Suppressor macrophage treated with lipopolysaccharide for 1 hour (primary cell): ENCODE results near the gene ZNF8.
"Not testable (repeated sequence)": the region's sequence is repeated elsewhere in the genome, so short reads cannot be mapped to it uniquely, and the experiment has no call there.

Source experiments
- DNase-seq, 3 donors: peaks; one replicate each; pipeline ENCODE4 v3.0.0-alpha.2; 2020 to 2022

Gene ZNF8

DNA sequence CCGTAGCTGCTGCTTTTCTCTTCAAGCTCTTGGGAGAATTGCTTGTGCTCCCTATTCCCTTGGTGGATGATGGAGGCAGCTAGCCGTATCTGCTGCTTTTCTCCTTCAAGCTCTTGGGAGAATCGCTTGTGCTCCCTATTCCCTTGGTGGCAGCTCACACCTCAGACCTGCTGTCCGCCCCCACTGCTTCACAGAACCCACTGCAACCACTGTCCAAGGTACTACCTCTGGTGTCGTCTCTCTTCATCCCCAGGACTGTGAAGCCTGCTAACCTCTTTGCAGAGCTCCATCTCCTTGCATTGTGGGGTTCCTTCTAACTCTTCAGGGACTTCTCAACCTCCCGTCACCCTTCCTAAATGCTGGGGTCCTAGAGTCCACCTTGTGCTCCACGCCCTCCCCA, 21.9 kb downstream of the ZNF8 start:
- no peak for DNase-seq

DNA sequence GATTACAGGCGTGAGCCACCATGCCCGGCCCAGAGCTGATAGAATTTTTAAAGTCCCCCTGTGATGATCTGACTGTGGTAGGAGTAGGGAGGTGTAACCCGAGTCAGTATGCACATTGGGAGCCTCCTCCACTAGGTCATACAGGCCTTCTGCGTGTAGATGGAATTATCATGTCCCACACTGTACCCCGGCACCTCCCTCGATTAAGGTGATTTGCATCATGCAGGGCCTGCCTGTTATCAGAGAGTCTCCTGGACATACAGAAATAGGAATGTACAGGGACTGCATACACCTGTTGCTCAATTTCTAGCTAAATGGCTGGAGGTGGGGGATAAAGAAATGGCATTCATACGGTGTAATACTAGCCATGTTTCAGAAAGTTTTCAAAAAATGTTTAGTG, 25.5 kb downstream of the ZNF8 start:
- DNase-seq: no peak

DNA sequence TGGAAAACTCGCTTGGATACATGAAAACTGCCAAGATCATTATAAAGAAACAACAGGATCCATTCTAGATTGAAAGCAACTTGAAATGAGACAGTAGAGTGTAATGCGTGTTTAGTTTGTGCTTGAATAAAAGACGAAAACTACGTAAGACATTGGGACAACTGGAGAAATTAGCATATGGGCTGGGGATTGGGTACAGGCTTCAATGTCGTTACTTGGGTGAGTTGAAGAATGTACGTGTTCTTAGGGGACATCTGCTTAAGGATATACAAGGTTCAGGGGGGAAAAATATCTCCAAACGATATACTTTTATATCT, 26.0 kb downstream of the ZNF8 start:
- DNase-seq: no peak

DNA sequence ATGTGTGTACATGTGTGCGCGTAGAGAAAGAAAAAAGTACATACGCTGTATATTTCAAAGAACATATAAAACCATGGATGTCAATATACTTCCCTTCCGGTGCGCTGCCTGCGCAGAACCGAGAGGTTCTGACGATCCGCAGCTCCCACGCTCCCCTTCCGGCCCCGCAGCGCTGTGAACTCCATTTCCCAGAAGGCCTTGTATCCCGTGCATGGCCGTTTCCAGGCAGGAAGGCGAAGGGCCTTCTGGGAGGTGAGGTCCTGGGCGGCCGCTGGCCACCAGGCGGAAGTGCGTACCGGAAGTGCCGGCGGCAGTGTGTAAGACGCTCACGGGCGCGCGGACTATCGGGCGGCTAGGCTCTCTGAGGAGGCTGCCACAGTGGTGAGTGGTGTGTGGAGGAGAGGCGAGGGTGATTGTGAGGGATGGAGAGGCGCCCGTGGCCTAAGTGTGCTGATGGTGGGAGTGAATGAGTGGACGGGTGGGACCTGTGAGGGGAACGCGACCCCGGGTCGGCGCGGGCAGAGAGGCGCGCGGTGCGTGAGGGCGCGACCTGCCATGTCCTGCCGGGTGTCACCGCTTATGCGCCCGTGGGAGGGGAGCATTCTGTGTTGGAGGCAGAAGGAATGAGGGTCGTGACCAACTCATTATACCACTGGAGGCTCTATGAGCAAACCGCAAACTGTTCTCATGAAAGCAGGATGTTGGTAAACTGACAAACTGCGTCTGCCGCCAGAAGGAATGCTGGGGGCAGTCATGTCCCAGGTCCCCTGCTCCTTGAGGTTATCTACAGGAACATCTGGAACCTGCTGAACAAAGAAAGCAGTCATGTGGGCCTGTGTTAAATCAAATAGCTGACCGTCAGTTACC, 26.5 kb downstream of the ZNF8 start, which contains the start of gene ERVK3-1:
TSS of gene ERVK3-1 (plus strand) at position 313 of the 867 bp plus-strand sequence. CDS start 6,792 bp downstream, outside the sequence.
- DNase-seq: peak; percentile 98 to 99 (median 99)

DNA sequence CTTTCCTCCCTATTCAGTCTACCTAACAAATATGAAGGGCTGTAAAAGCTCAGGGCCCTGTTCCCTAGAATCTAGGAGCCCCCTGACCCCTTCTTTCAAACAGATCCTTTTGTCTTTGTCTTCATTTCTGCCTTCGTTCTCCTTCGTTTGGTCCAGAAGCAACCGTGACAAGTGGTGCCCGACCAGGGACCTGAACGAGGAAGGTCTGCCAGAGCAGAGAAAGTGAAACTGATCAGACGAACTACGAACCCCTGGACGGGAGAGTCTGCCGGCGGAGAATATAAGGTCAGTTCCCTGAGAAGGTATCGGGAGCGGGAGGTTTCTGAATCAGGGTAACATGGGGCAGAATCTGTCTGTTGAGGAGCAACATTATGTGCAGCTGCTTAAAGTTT, 27.2 kb downstream of the ZNF8 start:
- peak in 1 of 3 donors; percentile 31 for DNase-seq

DNA sequence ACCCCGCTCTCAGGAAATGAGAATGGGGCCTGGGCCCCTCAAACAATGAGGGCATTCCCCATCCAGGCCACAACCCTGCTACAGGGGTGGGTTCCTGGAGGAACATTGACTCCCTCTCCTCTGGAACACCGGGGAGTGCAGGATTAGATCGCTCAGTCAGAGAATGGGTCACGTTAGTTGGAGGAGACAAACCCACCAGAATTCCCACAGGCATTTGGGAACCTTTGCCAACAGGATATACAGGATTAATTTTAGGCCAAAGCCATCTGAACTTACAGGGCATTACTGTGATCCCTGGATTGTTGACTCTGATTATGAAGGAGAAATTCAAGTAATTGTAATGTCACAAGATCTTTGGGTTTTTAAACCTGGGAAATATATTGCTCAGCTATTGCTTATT, 29.0 kb downstream of the ZNF8 start:
- no peak for DNase-seq

DNA sequence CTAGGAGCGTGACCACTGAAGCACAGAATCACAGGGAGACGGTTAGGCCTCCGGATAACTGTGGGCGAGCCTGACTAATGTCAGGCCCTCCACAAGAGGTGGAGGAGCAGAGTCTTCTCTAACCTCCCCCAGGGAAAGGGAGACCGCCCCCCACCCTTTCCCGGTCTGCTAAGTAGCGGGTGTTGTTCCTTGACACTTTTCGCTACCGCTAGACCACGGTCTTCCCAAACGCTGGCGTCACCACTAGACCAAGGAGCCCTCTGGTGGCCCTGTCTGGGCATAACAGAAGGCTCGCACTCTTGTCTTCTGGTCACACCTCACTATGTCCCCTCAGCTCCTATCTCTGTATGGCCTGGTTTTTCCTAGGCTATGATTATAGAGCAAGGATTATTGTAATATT, 31.9 kb downstream of the ZNF8 start:
- not testable (repeated sequence) for DNase-seq

DNA sequence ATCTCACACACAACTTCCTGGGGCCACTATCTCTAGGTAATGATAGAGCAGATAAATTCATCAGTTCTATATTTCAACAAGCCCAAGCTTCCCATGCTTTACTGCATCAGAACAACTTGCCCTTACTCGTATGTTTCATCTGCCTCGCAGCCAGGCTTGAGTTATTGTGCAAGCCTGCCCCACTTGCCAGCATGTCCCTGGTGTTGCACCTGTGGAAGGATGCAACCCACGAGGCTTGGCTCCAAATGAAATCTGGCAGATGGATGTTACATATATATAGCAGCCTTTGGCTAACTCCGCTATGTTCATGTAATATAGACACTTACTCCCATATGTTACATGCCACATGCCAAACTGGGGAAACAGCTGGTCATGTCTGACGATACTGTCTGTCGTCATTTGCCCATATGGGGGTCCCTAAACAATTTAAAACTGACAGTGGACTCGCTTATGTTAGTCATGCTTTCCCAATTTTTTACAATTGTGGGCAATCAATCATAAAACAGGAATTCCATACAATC, 32.6 kb downstream of the ZNF8 start:
- no peak for DNase-seq

DNA sequence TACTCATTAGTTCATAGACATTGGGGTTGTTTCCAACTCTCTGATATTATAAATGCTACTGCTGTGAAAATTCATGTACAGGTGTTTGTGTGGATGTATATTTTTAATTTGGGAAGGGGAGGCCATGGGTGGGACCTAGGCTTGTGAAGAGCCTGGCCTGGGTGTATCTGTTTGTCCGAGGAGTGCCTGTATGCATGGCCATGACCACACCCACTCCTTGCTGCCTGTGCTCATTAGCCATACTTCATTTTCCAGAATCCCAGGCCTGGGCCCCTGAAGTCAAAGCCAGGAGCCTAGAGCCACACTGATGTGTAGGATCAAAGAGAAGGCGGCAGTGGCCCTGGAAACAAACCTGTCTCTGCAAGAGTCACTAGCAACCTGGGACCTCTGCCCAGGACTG, 36.8 kb downstream of the ZNF8 start:
- no peak for DNase-seq

DNA sequence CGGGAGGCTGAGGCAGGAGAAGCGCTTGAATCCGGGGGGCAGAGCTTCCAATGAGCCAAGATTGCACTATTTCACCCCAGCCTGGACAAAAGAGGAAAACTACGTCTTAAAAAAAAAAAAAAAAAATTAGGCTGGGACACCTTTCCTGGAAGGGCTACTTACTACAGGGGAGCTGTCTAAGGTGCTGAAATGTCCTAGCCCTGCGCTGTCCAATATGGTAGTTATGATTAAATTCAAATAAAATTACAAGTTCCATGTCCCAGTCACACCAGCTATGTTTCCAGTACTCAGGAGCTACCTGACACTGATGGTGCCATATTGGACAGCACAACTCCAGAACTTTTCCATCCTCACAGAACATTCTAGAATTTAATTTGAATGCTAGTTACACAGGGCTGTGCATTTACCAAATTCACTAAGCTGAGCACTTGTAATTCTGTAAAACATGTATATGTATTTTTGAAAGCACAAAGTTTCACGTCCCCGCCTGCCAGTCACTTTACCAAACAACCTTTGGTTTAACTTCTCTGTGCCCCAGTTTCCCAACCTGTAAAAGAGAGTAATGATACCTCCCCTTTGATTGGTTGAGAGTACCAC, 38.8 kb downstream of the ZNF8 start:
- DNase-seq: peak; percentile 23 to 47 (median 43)

DNA sequence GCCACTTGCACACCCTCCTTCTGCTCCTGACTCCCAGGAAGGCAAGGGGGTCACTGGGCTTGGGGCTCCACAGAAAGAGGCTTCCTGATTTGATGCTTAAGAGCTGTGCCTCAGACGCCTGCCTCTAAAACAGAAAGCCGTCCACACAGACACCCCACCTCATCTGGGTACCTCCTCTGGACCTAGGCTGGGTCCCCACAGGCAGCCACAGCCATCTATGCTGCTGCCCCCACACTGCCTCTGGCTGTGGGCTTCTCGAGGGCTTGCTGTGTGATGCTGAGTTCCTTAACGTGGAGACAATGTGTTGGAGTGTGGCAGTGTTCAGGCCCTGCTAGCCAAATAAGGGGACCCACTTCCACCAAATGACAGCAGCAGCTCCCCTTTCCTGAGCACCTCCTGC, 39.5 kb downstream of the ZNF8 start:
- no peak for DNase-seq

DNA sequence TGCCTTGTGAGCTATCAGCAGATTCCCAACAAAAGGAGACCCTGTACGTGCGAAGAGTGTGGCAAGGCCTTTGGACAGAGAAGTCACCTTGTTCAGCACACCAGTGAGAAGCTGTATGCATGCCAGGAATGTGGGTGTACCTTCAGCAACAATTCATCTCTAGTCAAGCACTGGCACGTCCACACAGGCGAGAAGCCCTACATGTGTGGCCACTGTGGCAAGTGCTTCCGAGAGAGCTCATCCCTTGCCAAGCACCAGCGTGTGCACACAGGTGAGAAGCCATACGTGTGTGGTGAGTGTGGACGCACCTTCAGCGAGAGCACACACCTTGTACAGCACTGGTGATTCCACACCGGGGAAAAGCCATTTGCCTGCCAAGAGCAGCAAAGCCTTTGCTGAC, 40.5 kb downstream of the ZNF8 start:
- no peak for DNase-seq

DNA sequence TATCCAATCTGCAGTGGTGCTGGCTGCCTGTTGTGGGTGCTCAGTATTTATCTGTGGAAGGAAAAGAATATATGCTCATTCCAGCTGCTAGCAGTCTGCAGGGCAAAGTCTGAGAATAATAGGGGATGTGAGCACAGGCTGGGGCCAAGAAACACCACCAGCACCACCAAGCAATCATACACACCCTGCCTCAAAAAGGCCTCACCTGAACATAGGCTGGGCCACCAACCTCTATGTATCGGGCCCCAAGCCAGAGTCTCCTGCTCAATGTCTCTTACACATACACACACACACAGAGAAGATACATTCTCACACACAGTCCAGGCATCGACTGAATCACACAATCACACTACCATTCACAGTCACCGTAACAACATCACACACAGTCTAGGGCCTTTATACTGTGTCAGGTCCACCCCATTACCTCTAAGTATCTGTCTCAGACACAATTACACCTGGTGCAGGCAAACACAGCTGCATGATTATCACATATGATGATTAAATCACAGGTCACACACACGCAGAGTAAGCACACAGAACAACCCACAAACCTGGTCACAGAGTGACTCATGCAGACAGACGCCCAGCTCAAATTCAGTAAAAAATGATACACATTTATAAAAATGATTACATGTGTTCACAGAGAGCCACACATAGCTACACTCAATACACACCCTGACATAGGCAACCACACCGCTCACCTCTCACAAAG, 46.7 kb downstream of the ZNF8 start:
- DNase-seq: no peak

DNA sequence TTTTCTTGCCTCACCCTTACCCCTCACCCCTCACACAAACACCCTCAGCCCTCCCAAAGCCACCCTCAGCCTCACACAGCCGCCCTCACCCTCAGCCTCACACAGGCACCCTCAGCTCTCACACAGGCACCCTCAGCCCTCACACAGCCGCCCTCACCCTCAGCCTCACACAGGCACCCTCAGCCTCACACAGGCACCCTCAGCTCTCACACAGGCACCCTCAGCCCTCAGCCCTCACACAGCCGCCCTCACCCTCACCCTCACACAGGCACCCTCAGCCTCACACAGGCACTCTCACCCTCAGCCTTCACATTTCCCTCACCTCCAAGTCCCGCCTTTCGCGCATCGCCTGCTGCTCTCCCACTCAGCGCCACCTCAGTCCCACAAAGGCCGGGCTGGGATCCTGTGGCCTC, 47.8 kb downstream of the ZNF8 start:
- no peak for DNase-seq

DNA sequence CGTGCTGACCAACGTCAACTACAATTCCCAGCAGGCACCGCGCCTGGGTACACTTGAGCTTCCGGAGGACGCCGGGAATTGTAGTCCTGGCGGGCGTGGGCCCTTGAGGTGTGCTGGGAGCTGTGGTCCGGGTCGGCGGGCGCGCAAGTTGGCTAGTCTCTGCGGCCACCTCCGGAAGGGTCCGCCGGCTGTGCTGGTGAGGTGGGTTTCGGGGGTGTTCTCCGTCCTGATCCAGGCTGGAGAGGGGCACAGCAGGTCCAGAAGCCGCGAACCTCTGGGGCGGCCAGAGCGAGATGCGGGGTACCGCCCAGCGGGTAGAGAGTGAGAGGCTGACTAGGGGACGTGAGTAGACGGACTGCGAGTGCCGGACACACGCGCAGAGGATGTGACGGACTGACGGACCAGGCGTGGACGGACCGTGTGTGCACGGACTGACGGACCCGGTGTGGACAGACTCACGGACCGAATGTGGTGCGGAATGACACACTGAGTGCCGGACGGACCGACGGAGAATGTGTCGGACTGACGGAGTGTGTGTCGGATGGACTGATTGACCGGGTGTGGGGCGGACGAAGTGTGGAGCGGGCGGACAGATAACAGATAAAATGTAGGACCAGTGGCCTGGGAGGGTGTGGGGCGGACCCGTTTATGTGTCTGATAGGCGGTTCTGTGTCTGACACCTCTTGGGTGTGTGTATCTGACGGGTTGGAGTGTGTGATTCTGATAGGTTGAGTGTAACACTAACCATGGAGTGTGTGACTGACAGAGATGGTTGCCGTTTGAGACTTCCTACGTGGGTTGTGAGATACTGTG, 48.4 kb downstream of the ZNF8 start, which contains the start of gene ZSCAN22:
TSS of gene ZSCAN22 (plus strand) at position 81 of the 813 bp plus-strand sequence. CDS start 7,809 bp downstream, outside the sequence.
- DNase-seq: peak; percentile 97 to 98 (median 97)

DNA sequence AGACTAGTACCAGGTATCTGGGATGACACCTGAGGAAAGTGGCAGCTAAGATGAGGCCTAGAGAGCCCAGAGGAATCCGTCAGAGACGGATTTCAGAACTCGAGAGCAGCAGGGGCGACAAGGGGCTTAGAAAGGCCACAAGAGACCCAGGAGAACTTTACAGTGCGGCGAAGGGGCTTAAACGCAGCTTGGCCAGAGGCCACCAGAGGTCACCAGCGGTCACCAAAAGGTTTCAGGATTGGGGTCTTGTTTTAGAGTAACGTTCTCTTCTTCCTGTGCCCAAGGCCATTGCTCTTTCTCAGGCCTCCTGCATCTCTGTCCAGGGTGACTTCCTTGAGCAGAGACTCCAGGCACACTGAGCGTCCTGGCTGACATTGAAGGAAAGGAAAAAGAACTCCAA, 50.2 kb downstream of the ZNF8 start:
- peak; percentile 39 to 57 (median 48) for DNase-seq

DNA sequence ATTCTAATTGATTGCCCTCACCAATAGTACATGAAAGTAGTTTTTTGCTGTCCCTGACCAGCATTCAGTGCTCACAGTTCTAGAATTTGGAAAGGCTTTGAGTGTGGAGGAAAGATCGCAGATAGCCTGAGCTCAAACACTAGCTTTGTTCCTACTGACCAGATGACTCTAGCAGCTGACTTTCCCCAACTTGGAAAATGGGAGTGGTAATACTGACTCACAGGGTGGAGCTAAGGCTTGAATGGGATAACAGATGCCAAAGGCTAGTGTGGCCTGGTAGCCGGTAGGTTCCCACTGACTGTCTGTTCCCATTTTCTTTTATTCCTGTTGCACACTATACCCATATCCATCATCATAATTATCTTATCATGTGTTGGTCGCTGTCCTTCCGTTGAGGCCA, 51.7 kb downstream of the ZNF8 start:
- no peak for DNase-seq

DNA sequence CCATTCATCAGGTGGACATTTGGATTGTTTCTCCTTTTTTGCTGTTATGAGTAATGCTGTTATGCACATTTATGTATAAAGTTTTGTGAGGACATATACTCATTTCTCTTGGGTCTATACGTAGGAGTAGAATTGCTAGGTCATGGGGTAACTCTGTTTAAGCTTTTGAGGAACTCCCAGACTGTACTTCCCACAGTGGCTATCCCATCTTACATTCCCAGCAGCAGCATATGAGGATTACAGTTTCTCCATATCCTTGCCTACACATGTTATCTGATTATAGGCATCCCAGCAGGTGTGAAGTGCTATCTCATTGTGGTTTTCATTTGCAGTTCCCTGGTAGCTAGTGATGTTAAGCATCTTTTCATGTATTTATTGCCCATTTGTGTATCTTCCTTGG, 53.9 kb downstream of the ZNF8 start:
- DNase-seq: peak; percentile 31 to 53 (median 40)

DNA sequence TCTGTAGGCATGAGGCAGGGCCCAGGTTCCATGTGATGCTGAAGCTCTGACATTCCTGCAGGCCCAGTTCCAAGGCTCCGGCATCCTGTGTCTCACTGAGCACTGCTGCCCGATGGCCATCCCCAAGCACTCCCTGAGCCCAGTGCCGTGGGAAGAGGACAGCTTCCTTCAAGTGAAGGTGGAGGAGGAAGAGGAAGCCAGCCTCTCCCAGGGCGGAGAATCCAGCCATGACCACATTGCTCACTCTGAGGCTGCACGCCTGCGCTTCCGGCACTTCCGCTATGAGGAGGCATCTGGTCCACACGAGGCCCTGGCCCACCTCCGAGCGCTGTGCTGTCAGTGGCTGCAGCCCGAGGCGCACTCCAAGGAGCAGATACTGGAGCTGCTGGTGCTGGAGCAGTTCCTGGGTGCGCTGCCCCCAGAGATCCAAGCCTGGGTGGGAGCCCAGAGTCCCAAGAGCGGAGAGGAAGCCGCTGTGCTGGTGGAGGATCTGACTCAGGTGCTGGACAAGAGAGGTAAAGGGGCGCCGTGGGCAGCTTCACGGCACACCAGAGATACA, 56.0 kb downstream of the ZNF8 start:
- no peak for DNase-seq

DNA sequence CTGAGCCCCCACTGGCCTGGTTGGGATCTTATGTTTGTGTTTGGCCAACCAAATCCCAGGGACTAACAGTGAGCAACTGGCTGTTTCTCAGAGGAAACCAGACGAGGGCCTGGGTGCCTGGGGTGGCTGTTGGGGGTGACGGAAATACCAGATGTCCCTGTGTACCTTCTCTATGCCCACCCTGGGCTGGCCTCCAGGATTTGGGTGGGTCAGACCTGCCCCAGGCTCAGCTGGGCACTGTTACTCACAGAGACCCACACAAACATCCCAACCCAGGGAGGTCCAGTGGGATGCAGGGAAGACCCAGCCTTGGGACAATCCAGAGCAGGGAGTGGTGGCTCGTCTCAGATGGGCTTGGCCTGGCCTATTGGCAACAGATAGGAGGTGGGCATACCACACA, 56.9 kb downstream of the ZNF8 start:
- no peak for DNase-seq

DNA sequence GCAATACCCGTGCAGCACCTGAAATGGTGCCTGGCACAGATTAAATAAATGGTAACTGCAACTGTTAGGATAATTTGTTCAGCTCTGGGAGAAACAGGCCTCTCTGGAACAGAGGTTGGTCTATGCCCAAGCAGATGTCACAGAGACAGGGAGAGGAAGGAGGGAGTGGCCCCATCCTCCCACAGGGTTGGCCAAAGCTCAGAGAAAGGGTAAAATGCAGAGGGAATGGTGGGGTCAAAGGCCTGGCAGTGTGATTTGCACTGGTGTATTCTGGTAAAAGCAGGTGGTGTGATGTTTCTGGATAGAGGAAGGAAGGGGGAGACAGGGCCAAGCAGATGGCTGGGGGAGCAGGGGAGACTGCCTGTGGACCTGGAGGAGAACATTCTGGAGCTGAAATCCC, 57.5 kb downstream of the ZNF8 start:
- no peak for DNase-seq

DNA sequence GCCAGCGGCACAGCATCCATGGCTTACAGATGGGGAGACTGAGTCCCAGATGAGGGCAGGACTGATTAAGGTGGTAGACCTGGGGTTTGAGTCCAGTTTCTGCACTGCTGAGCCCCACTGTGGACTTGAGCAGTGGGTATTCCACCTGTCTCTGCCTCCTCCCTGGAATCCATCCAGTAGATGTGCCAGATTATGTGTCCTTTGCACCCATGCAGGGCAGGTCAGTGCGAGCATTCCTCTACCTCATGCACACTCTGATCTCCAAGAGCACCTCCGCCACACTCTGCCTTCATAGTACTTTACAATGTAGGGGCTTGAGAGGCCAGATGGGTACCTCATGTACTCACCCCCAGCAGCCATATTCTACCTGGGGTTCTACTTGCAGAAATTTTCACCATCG, 58.1 kb downstream of the ZNF8 start:
- no peak for DNase-seq
